HCT116 (cell line): ENCODE results near the gene ALG3. TPM values are rescaled to one million over a fixed set of nuclear protein-coding genes. Genes with fewer than 3 reads are reported as not detected.

Experiments used
- ATAC-seq: fragments of 200-7000 bp; cut with Tn5 transposase; 2 replicates; pipeline ENCODE4 v1.9.1; 2020; ENCODE audit warnings: mild to moderate bottlenecking, moderate library complexity
- BruUV-seq: library from RNA; stranded (reverse); fragments of 400-500 nt; replicated peaks from 2 replicates; lab custom pipeline; 2021; lab: Mats Ljungman, UMichigan
- CTCF ChIA-PET: fragments of 300-600 bp; sonication (Branson Sonifier 250); formaldehyde crosslinking; loops from one replicate; lab custom pipeline; 2021; ENCODE audit warnings: antibody characterized with exemption; lab: Charles Lee
- POLR2A ChIA-PET: fragments of 300-600, 350-600 bp; sonication (Branson Sonifier 250); formaldehyde crosslinking; loops from one replicate; lab custom pipeline; 2021; ENCODE audit warnings: antibody characterized with exemption; lab: Charles Lee
- RAD21 ChIA-PET, 2 experiments: fragments of 300-600 bp; sonication (Branson Sonifier 250); formaldehyde crosslinking; loops; one replicate each; lab custom pipeline; 2023; ENCODE audit warnings: low total read pairs in 2 of 2; ENCODE audit not compliant: uncharacterized antibody in 2 of 2, unreplicated experiment in 2 of 2, low non-redundant PET in 1 of 2; lab: Charles Lee
- DNase-seq: peaks from one replicate; pipeline ENCODE4 v3.0.0-alpha.2; 2010; ENCODE audit warnings: low read depth, low spot score
- H2AFZ ChIP-seq: fragments of 200-600 bp; shearing (Covaris generic), sonication (generic); 2 replicates; pipeline ENCODE4 v1.6.1; 2017; ENCODE audit warnings: low read depth, mixed run types, mixed read lengths, antibody characterized with exemption, low read length; ENCODE audit not compliant: poor library complexity, severe bottlenecking
- H3K27ac ChIP-seq: 2 replicates; pipeline ENCODE4 v1.5.1; 2012; ENCODE audit warnings: low read depth, low read length
- H3K27me3 ChIP-seq: fragments of 200-600 bp; sonication (generic); 2 replicates; pipeline ENCODE4 v1.6.1; 2016; ENCODE audit warnings: mixed run types, low read length, mixed read lengths; ENCODE audit not compliant: insufficient read depth
- H3K36me3 ChIP-seq, 2 experiments: fragments of 200-500 bp in 1 of 2; fragments of 200-600 bp in 1 of 2; sonication (Bioruptor generic) in 1 of 2; sonication (generic) in 1 of 2; 2 replicates each; pipeline versions ENCODE4 v1.5.1 to v1.6.1; 2014 to 2016; ENCODE audit warnings: low read length in 2 of 2, inconsistent platforms in 1 of 2, mixed read lengths in 1 of 2, mixed run types in 1 of 2; ENCODE audit not compliant: insufficient read depth in 2 of 2, control insufficient read depth in 1 of 2
- H3K4me1 ChIP-seq, 2 experiments: fragments of 200-600 bp in 1 of 2; sonication (generic) in 1 of 2; 2 replicates each; pipeline versions ENCODE4 v1.5.1 to v1.6.1; 2012 to 2017; ENCODE audit warnings: low read length in 2 of 2, inconsistent platforms in 1 of 2, mild to moderate bottlenecking in 1 of 2, mixed read lengths in 1 of 2, mixed run types in 1 of 2, moderate library complexity in 1 of 2; ENCODE audit not compliant: insufficient read depth in 2 of 2, control insufficient read depth in 1 of 2
- H3K4me2 ChIP-seq: fragments of 200-600 bp; sonication (generic); 2 replicates; pipeline ENCODE4 v1.6.1; 2017; ENCODE audit warnings: mixed run types, low read length, mixed read lengths
- H3K4me3 ChIP-seq, 2 experiments: fragments of 200-600 bp in 1 of 2; sonication (generic) in 1 of 2; replicated peaks in 1 of 2; 2 replicates each; pipeline ENCODE4 v1.5.1; 2011 to 2016; ENCODE audit warnings: low read length in 2 of 2, control low read depth in 1 of 2, low read depth in 1 of 2, mild to moderate bottlenecking in 1 of 2, mixed read lengths in 1 of 2, mixed run types in 1 of 2
- H3K79me2 ChIP-seq: fragments of 200-600 bp; sonication (generic); 2 replicates; pipeline ENCODE4 v1.6.1; 2017; ENCODE audit warnings: mild to moderate bottlenecking, mixed run types, low read length, moderate library complexity, mixed read lengths; ENCODE audit not compliant: insufficient read depth
- H3K9ac ChIP-seq: fragments of 200-600 bp; sonication (generic); 2 replicates; pipeline ENCODE4 v1.6.1; 2016; ENCODE audit warnings: low read length, mixed read lengths
- H3K9me2 ChIP-seq: fragments of 200-600 bp; sonication (generic), shearing (Covaris generic); 2 replicates; pipeline ENCODE4 v1.6.1; 2017; ENCODE audit warnings: mixed run types, mild to moderate bottlenecking, moderate library complexity; ENCODE audit not compliant: insufficient read depth
- H3K9me3 ChIP-seq, 2 experiments: fragments of 200-500 bp in 1 of 2; fragments of 200-600 bp in 1 of 2; sonication (Bioruptor generic) in 1 of 2; sonication (generic) in 1 of 2; 2 replicates each; pipeline ENCODE4 v1.6.1; 2014 to 2017; ENCODE audit warnings: low read length in 2 of 2, mixed read lengths in 2 of 2, inconsistent platforms in 1 of 2, low read depth in 1 of 2, mild to moderate bottlenecking in 1 of 2, mixed run types in 1 of 2, moderate library complexity in 1 of 2; ENCODE audit not compliant: control insufficient read depth in 1 of 2, insufficient read depth in 1 of 2
- H4K20me1 ChIP-seq: fragments of 200-600 bp; sonication (generic), shearing (Covaris generic); 2 replicates; pipeline ENCODE4 v1.6.1; 2017; ENCODE audit warnings: mixed run types, mild to moderate bottlenecking, moderate library complexity; ENCODE audit not compliant: insufficient read depth
- ATF3 ChIP-seq: IDR thresholded peaks from 2 replicates; pipeline ENCODE4 v1.6.1; 2012
- CBX3 ChIP-seq: IDR thresholded peaks from 2 replicates; pipeline ENCODE4 v1.6.1; 2012; ENCODE audit warnings: low read depth
- CTCF ChIP-seq, 3 experiments: fragments of 200-600 bp in 1 of 3; sonication (generic) in 1 of 3; IDR thresholded peaks in 2 of 3; conservative IDR thresholded peaks in 1 of 3; 2 replicates each; pipeline ENCODE4 v1.5.1; 2012 to 2017; ENCODE audit warnings: low read depth in 2 of 3, low read length in 2 of 3, antibody characterized with exemption in 1 of 3, borderline replicate concordance in 1 of 3, control low read depth in 1 of 3, mild to moderate bottlenecking in 1 of 3, mixed read lengths in 1 of 3, mixed run types in 1 of 3, moderate library complexity in 1 of 3; ENCODE audit not compliant: insufficient read depth in 1 of 3
- ELF1 ChIP-seq: IDR thresholded peaks from 2 replicates; pipeline ENCODE4 v1.6.1; 2012; ENCODE audit warnings: low read depth, borderline replicate concordance
- EZH2 ChIP-seq: fragments of 200-600 bp; sonication (generic); IDR thresholded peaks from 2 replicates; pipeline ENCODE4 v1.6.1; 2017; ENCODE audit warnings: antibody characterized with exemption, mixed run types
- FOSL1 ChIP-seq: IDR thresholded peaks from 2 replicates; pipeline ENCODE4 v1.6.1; 2012; ENCODE audit warnings: low read depth
- JUND ChIP-seq: IDR thresholded peaks from 2 replicates; pipeline ENCODE4 v1.6.1; 2012
- POLR2AphosphoS5 ChIP-seq: IDR thresholded peaks from 2 replicates; pipeline ENCODE4 v1.6.1; 2011; ENCODE audit warnings: mild to moderate bottlenecking, low read depth, low read length, moderate library complexity
- SIN3A ChIP-seq: IDR thresholded peaks from 2 replicates; pipeline ENCODE4 v1.6.1; 2012; ENCODE audit warnings: low read depth
- SRF ChIP-seq: IDR thresholded peaks from 2 replicates; pipeline ENCODE4 v1.6.1; 2012; ENCODE audit warnings: low read depth
- TCF7L2 ChIP-seq: IDR thresholded peaks from 2 replicates; pipeline ENCODE4 v1.7.0; 2011; ENCODE audit warnings: borderline replicate concordance, inconsistent platforms; ENCODE audit not compliant: insufficient read depth, insufficient read length; ENCODE audit errors: extremely low read depth
- YY1 ChIP-seq: IDR thresholded peaks from 2 replicates; pipeline ENCODE4 v1.6.1; 2011; ENCODE audit warnings: low read length, low read depth, moderate library complexity, mild to moderate bottlenecking; ENCODE audit not compliant: insufficient replicate concordance; ENCODE audit errors: extremely low read depth
- ZBTB33 ChIP-seq: IDR thresholded peaks from 2 replicates; pipeline ENCODE4 v1.6.1; 2011; ENCODE audit warnings: mild to moderate bottlenecking, low read length, moderate library complexity; ENCODE audit not compliant: insufficient replicate concordance; ENCODE audit errors: extremely low read depth
- ZFX ChIP-seq: fragments of 450-650 bp; IDR thresholded peaks from 2 replicates; pipeline ENCODE4 v1.6.1; 2017
- ZNF274 ChIP-seq: fragments of 200-500 bp; sonication (Bioruptor generic); IDR thresholded peaks from 2 replicates; pipeline ENCODE4 v1.6.1; 2014; ENCODE audit warnings: mild to moderate bottlenecking, low read depth, low read length, inconsistent platforms
- intact Hi-C: fragments of 100-400 bp; cut with micrococcal nuclease; formaldehyde crosslinking; loops from 2 replicates; pipeline ENCODE4 v1.10.0; 2022
- total RNA-seq: library from RNA; stranded (reverse); gene quantifications from one replicate; pipeline ENCODE4 v1.2.1, GENCODE V29; 2021; ENCODE audit not compliant: unreplicated experiment

Gene ALG3
- total RNA-seq, 1 experiment from 2014 or later = 56.6 TPM

- TF ChIP-seq ZBTB33 (no peak), EZH2 (no peak), SIN3A (no peak)
Observed at GRCh38 chr3:184250167-184250828, 1.5 kb upstream of the ALG3 start (continued).

GRCh38 chr3:184249412-184250166 lies 827 bp upstream of the ALG3 start, which contains the start of gene EEF1AKMT4:
Gene EEF1AKMT4 (plus strand): TSS chr3:184249672. CDS start chr3:184249695, 23 bp downstream.
- peak within 1 kb of the TSS; percentile 62 for H2AFZ ChIP-seq
- peak within 1 kb of the TSS; percentile 99 for H3K4me2 ChIP-seq
- peaks cover 3 to 9% of the 10 kb centered on the region in 2 experiments; a peak in 2 of 4 replicates for H3K4me1 ChIP-seq
- H3K4me3 ChIP-seq = peak within 1 kb of the TSS; percentile 89 to 100
- H3K27ac ChIP-seq = peak within 1 kb of the TSS; percentile 93
- peaks cover 6 to 16% of the 10 kb centered on the region in 2 experiments; a peak in 2 of 4 replicates for H3K36me3 ChIP-seq
- ChIA-PET CTCF (interaction anchor here (0.7 to 1.1 kb wide), 9 partner anchors 9 to 354 kb away, joined by 3 to 7 read pairs (median 4); no protein-coding TSS in a partner anchor), RAD21 (no interaction called here), POLR2A (no interaction called here)
- DNase-seq = peak; percentile 99
- H3K9me3 ChIP-seq = no peaks in the 10 kb centered on the region
- ATAC-seq = peak; percentile 87
- peak within 1 kb of the TSS; percentile 99 for H3K9ac ChIP-seq
- peaks cover 60% of the 10 kb centered on the region for H3K79me2 ChIP-seq
- H3K9me2 ChIP-seq = no peaks in the 10 kb centered on the region
- H4K20me1 ChIP-seq = no peaks in the 10 kb centered on the region
- intact Hi-C loops = loop anchor here (1.0 to 2.0 kb wide), 4 partner anchors 35 to 105 kb away; no protein-coding TSS in a partner anchor
- no peaks in the 10 kb centered on the region for H3K27me3 ChIP-seq
- TSS peak; percentile 51 for BruUV-seq
- TF ChIP-seq YY1 (peak; percentile 84), ZBTB33 (peak; percentile 27), FOSL1 (no peak), JUND (no peak), CTCF (IDR thresholded peaks at IDR 0.05 in 2 of 3, conservative IDR thresholded peaks at IDR 0.05 in 1 of 3; ENCODE audit: borderline replicate concordance in 1 of 3, insufficient read depth in 1 of 3, low read depth in 2 of 3, low read length in 2 of 3) (peak in 2 of 3 experiments; percentile 37 to 52; a peak in 4 of 6 replicates), ELF1 (no peak), CBX3 (no peak), SIN3A (no peak), EZH2 (no peak), POLR2AphosphoS5 (peak; percentile 76), TCF7L2 (no peak), SRF (no peak), ZFX (peak; percentile 83; the same call in 1 of the 2 replicates), ZNF274 (no peak), ATF3 (no peak)
